Fibroblast of pulmonary artery (primary cell): ENCODE measurements around the gene EXOSC2.
A peak's percentile ranks its signal among the peaks of the same experiment; 100 is the strongest.

Experiments
- DNase-seq: peaks from one replicate; pipeline ENCODE4 v3.0.0-alpha.2; 2010; ENCODE audit warnings: low read depth
- H3K4me3 ChIP-seq: replicated peaks from 2 replicates; pipeline ENCODE4 v1.5.1; 2011; ENCODE audit warnings: low read depth, mild to moderate bottlenecking, control low read depth, low read length, moderate library complexity
- TF ChIP-seq, protein P1 (sequence below): IDR thresholded peaks from 2 replicates; pipeline ENCODE4 v1.5.1; 2011; ENCODE audit warnings: mild to moderate bottlenecking, control low read depth, low read length, inconsistent platforms; ENCODE audit errors: missing control alignments

Gene EXOSC2

DNA sequence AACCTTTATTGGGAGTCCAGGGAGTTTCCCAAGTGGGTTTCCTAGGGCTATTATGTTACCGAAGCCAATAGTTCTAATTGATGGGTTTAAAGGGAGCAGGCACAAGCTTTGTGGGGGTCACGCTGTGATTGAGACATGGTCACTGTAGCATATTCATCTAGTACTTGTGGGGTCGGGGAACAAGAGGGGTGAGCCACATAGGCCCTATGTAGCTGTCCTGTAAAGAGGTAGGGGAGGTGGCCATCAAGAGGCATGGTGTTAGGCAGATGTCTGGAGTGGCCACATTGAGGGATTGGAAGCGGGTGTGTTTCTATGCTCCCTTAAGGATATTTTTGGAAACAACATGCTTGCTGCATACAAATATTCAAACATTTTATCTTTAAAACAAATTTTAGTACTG lies 50.1 kb downstream of the EXOSC2 start:
- TF ChIP-seq, protein P1, sequence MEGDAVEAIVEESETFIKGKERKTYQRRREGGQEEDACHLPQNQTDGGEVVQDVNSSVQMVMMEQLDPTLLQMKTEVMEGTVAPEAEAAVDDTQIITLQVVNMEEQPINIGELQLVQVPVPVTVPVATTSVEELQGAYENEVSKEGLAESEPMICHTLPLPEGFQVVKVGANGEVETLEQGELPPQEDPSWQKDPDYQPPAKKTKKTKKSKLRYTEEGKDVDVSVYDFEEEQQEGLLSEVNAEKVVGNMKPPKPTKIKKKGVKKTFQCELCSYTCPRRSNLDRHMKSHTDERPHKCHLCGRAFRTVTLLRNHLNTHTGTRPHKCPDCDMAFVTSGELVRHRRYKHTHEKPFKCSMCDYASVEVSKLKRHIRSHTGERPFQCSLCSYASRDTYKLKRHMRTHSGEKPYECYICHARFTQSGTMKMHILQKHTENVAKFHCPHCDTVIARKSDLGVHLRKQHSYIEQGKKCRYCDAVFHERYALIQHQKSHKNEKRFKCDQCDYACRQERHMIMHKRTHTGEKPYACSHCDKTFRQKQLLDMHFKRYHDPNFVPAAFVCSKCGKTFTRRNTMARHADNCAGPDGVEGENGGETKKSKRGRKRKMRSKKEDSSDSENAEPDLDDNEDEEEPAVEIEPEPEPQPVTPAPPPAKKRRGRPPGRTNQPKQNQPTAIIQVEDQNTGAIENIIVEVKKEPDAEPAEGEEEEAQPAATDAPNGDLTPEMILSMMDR, result no peak
- no peak overlapping the region for H3K4me3 ChIP-seq
- no peak for DNase-seq

DNA sequence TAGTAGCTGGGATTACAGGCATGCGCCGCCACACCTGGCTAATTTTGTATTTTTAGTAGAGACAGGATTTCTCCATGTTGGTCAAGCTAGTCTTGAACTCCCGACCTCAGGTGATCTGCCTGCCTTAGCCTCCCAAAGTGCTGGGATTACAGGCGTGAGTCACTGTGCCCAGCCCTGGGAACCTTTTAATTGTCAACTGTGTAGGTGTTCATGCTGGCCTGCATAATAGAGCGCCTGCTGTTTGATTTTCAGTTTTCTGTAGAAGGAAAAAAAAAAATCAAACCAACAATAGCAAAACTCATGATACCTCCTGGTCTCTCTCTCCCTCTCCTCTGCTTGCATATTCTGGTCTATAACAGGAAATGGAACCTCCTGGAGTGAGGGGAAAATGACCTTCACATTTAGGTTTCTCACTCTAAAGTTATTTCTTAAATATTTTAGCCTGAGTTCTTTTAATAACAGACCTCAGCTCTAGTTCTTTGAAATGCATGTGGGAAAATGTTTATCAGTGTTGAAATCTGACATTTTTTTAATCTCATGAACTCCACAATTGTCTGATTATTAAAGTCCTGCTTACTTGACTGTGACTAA lies 51.7 kb downstream of the EXOSC2 start:
- TF ChIP-seq, protein P1, result no peak
- H3K4me3 ChIP-seq, result no peak overlapping the region
- DNase-seq, result no peak

DNA sequence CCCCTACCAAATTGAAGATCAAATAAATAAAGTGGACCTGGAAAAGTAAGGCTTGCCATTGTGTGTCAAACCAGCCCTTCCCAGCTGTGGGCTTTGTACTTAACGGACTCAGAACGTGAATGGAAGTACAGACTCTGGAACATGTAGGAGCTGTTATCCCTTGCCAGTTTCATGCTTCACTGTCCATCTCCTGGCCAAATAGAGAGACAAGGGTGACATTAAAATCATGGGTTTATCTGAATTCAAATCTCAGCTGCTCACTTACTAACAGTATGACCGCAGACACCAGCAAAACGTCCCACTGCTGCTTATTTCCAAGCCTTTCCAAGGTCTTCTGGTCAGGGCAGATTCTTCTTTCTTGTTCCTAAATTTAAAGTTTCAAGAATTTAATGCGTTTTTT lies 52.2 kb downstream of the EXOSC2 start:
- DNase-seq, result no peak

DNA sequence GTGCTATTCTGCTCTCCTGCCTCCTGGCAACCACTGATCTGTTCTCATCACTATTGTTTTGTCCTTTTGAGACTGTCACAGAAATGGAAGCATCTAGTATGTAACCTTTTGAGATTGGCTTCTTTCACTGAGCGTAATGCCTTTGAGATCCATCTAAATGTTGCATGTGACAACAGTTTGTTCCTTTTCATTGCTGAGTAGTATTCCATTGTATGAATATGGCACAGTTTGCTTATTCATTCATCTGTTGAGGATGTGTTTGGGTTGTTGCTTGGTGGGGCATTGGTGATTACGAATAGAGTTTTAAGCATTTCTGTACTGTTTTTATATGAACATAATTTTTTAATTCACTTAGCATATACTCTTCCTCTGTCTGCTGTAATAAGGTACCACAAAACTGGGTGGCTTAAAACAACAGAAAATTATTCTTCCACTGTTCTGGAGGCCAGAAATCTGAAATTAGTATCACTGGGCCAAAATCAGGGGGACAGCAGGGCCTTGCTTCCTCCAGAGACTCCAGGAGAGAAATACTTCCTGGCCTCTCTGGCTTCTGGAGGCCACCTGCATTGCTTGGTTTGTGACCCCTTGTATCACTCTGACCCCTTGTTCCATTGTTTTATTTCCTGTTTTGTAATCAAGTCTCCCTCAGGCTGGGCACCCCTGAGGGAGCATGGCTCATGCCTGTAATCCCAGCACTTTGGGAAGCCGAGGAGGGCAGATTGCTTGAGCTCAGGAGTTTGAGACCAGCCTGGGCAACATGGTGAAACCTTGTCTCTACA lies 53.0 kb downstream of the EXOSC2 start:
- DNase-seq, result peak; percentile 59
- H3K4me3 ChIP-seq, result no peak overlapping the region
- TF ChIP-seq, protein P1, result no peak

More for the DNA sequence above, 52.2 kb downstream of the EXOSC2 start:
- TF ChIP-seq, protein P1, result no peak
- H3K4me3 ChIP-seq, result no peak overlapping the region

DNA sequence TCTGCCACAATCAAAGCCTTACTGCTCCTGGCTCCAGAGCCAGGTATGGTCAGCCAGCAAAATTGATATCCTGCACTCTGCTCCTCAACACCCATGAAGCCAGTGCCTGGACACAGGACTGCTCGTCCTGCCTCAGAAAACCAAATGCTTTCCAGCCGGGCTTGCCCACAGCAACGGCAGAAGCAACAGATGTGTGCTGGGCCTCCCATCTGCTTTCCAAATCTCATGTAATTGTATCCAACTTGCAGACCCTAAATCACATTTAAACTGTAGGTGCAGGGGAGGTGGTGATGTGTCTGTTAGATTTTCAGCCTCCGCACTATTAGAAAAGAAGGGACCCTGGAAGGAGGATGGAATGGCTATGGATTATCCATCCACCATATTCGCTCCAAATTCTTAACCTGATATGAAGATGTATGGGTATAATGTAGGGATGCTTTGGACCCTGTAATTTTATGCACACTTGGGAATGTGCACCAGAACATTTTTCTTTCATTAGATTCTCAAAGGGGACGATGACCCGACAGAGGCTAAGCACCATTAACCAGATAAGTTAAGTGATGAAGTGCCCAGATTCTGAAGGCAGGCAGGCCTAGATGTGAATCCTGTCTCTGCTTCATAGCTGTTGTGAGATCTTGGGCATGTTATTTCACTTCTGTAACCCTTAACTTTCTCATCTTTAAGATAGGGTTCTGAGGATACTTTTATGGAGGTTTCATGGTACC lies 58.2 kb downstream of the EXOSC2 start:
- no peak for DNase-seq
- TF ChIP-seq, protein P1, result no peak
- no peak overlapping the region for H3K4me3 ChIP-seq
